HepG2 (cell line): Measurements from ENCODE around the gene NPHS1. TPM values are rescaled to one million over a fixed set of nuclear protein-coding genes. Genes with fewer than 3 reads are reported as not detected.

Experiments
- CEBPB ChIP-seq: IDR thresholded peaks from 2 replicates; pipeline ENCODE4 v1.6.1; 2011; ENCODE audit warnings: low read depth, low read length, improper control_type of control experiment, borderline replicate concordance
- MIER2 ChIP-seq: IDR thresholded peaks from 2 replicates; pipeline ENCODE4 v1.6.1; 2016; ENCODE audit warnings: missing biosample characterization, missing genetic modification reagents
- SETDB1 ChIP-seq: sonication (generic); formaldehyde crosslinking; IDR thresholded peaks from 2 replicates; pipeline ENCODE4 v1.5.1; 2020; ENCODE audit warnings: missing genetic modification reagents, mild to moderate bottlenecking, borderline replicate concordance
- STAG1 ChIP-seq: sonication (generic); formaldehyde crosslinking; IDR thresholded peaks from 2 replicates; pipeline ENCODE4 v1.4.0; 2020; ENCODE audit warnings: missing genetic modification reagents
- ZFYVE20 ChIP-seq: sonication (generic); formaldehyde crosslinking; IDR thresholded peaks from 2 replicates; pipeline ENCODE4 v1.8.0; 2023; ENCODE audit warnings: low read depth, mild to moderate bottlenecking, moderate library complexity, missing genetic modification reagents, borderline replicate concordance
- ZNF136 ChIP-seq: sonication (generic); formaldehyde crosslinking; IDR thresholded peaks from 2 replicates; pipeline ENCODE4 v1.8.1; 2022; ENCODE audit warnings: low read depth, mild to moderate bottlenecking, moderate library complexity, missing genetic modification reagents
- ZNF605 ChIP-seq: sonication (generic); formaldehyde crosslinking; IDR thresholded peaks from 2 replicates; pipeline ENCODE4 v1.8.0; 2022; ENCODE audit warnings: mild to moderate bottlenecking, missing genetic modification reagents
- ZNF737 ChIP-seq: sonication (generic); formaldehyde crosslinking; IDR thresholded peaks from 2 replicates; pipeline ENCODE4 v1.5.0; 2020; ENCODE audit warnings: missing genetic modification reagents, mild to moderate bottlenecking, borderline replicate concordance
- polyA plus RNA-seq, 8 experiments: library from polyadenylated mRNA; depleted of rRNA in 3 of 8; stranded (reverse) in 7 of 8; unstranded in 1 of 8; fragments of >200 nt; fragmentation: Illumina TruSeq in 4 of 8; extraction: Trizol in 4 of 8; gene quantifications; 2 replicates each; pipeline versions ENCODE4 v1.2.1 to v1.2.3, GENCODE V29; 2011 to 2016; ENCODE audit warnings: low read depth in 4 of 8, missing spikeins in 1 of 8, mixed read lengths in 1 of 8; ENCODE audit not compliant: insufficient read depth in 1 of 8
- total RNA-seq, 5 experiments: library from RNA; depleted of rRNA; stranded (reverse); fragments of >200 nt; fragmentation: Illumina TruSeq; extraction: Trizol; gene quantifications; 2 replicates each; pipeline ENCODE4 v1.2.3, GENCODE V29; 2016; ENCODE audit warnings: low read depth in 1 of 5
- TF ChIP-seq, protein P1 (sequence below), 2 experiments: IDR thresholded peaks; 2 replicates each; pipeline ENCODE4 v1.6.1; 2011 to 2012; ENCODE audit warnings: low read length in 2 of 2, borderline replicate concordance in 1 of 2, low read depth in 1 of 2, mild to moderate bottlenecking in 1 of 2, moderate library complexity in 1 of 2
- TF ChIP-seq, protein P2 (sequence below): sonication (generic); formaldehyde crosslinking; conservative IDR thresholded peaks from 2 replicates; pipeline ENCODE4 v1.8.0; 2022; ENCODE audit warnings: mild to moderate bottlenecking, moderate library complexity, missing genetic modification reagents
- TF ChIP-seq, protein P3 (sequence below): sonication (generic); formaldehyde crosslinking; IDR thresholded peaks from 2 replicates; pipeline ENCODE4 v1.5.0; 2020; ENCODE audit warnings: mild to moderate bottlenecking, low read depth, missing genetic modification reagents, borderline replicate concordance

The NPHS1 gene
- total and polyA plus RNA-seq, 2 of the 13 experiments (the other 11 are each of a cell fraction or from before 2014, with no cell fraction given) = not detected

DNA sequence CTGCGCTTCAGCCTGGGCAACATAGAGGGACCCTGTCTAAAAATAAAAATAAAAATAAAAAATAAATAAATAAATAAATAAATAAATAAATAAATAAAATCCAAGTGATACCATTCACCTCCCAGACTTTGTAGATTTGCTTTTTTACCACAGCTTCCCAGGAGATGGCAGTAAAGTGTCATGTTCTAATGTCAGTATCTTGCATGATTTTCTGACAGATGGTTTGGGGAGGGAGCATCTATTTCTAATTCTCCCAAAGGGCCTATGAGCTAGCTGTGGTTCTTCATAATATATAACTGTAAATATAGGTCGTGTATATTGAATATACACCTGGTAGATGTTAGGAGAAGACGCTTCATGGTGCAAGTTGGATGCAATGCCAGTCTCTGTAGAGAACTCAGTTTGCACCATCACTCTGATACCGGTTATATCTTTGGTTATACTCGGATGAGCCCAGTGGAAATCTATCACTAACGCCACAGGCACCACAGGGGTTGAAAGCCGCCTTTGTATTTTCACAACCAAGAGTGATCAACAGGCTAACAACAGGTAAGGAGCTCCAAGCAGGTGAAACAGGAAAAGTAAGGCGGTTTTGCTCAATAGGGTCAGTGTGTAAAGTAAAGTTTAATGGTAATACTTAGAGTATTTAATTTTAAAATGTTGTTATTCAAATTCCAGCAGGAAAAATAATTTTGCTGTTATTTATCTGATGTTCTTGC is 30.0 kb upstream of the NPHS1 start (continued):
- TF ChIP-seq, protein P1, sequence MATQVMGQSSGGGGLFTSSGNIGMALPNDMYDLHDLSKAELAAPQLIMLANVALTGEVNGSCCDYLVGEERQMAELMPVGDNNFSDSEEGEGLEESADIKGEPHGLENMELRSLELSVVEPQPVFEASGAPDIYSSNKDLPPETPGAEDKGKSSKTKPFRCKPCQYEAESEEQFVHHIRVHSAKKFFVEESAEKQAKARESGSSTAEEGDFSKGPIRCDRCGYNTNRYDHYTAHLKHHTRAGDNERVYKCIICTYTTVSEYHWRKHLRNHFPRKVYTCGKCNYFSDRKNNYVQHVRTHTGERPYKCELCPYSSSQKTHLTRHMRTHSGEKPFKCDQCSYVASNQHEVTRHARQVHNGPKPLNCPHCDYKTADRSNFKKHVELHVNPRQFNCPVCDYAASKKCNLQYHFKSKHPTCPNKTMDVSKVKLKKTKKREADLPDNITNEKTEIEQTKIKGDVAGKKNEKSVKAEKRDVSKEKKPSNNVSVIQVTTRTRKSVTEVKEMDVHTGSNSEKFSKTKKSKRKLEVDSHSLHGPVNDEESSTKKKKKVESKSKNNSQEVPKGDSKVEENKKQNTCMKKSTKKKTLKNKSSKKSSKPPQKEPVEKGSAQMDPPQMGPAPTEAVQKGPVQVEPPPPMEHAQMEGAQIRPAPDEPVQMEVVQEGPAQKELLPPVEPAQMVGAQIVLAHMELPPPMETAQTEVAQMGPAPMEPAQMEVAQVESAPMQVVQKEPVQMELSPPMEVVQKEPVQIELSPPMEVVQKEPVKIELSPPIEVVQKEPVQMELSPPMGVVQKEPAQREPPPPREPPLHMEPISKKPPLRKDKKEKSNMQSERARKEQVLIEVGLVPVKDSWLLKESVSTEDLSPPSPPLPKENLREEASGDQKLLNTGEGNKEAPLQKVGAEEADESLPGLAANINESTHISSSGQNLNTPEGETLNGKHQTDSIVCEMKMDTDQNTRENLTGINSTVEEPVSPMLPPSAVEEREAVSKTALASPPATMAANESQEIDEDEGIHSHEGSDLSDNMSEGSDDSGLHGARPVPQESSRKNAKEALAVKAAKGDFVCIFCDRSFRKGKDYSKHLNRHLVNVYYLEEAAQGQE (IDR thresholded peaks at IDR 0.05; ENCODE audit: borderline replicate concordance in 1 of 2, low read depth in 1 of 2, low read length in 2 of 2) = 0 out of 4 replicates have a peak, but pooled peaks of 1 of the 2 experiments have one; percentile 12
- no peak for TF ChIP-seq ZNF136 (CRISPR knock-in tag)
- TF ChIP-seq ZNF737 = no peak
- TF ChIP-seq MIER2 (CRISPR knock-in tag) = peak; percentile 56; the same call in 1 of the 2 replicates
- no peak for TF ChIP-seq CEBPB
- TF ChIP-seq, protein P2, sequence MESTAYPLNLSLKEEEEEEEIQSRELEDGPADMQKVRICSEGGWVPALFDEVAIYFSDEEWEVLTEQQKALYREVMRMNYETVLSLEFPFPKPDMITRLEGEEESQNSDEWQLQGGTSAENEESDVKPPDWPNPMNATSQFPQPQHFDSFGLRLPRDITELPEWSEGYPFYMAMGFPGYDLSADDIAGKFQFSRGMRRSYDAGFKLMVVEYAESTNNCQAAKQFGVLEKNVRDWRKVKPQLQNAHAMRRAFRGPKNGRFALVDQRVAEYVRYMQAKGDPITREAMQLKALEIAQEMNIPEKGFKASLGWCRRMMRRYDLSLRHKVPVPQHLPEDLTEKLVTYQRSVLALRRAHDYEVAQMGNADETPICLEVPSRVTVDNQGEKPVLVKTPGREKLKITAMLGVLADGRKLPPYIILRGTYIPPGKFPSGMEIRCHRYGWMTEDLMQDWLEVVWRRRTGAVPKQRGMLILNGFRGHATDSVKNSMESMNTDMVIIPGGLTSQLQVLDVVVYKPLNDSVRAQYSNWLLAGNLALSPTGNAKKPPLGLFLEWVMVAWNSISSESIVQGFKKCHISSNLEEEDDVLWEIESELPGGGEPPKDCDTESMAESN = no peak
- peak; percentile 77 for TF ChIP-seq STAG1 (CRISPR knock-in tag)
- no peak for TF ChIP-seq SETDB1 (CRISPR knock-in tag)
- no peak for TF ChIP-seq ZNF605 (CRISPR knock-in tag)
- TF ChIP-seq, protein P3, sequence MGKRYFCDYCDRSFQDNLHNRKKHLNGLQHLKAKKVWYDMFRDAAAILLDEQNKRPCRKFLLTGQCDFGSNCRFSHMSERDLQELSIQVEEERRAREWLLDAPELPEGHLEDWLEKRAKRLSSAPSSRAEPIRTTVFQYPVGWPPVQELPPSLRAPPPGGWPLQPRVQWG = no peak
- no peak for TF ChIP-seq ZFYVE20 (CRISPR knock-in tag)
